Uterus (tissue), 4 donors: Measurements from ENCODE around the gene MS4A4E. TPM values are rescaled to one million over a fixed set of nuclear protein-coding genes. Genes with fewer than 3 reads are reported as not detected.

Experiments
- DNase-seq, 2 donors: peaks; one replicate each; pipeline ENCODE4 v3.0.0-alpha.2; 2019 to 2020
- H3K27ac ChIP-seq, 2 donors: fragments of 200-600 bp; sonication (generic); 1 replicate in 1 of 2; 2 replicates in 1 of 2; pipeline ENCODE4 v1.5.1; 2016 to 2018
- H3K27me3 ChIP-seq, 2 donors: fragments of 200-600 bp; sonication (generic); one replicate each; pipeline ENCODE4 v1.5.1; 2018 to 2019; ENCODE audit warnings: control low read depth in 1 of 2
- H3K36me3 ChIP-seq, 2 donors: fragments of 200-600 bp; sonication (generic); one replicate each; pipeline ENCODE4 v1.5.1; 2019; ENCODE audit warnings: control low read depth in 1 of 2
- H3K4me1 ChIP-seq, 2 donors: fragments of 200-600 bp; sonication (generic); one replicate each; pipeline ENCODE4 v1.5.1; 2018 to 2019; ENCODE audit warnings: control low read depth in 1 of 2
- H3K4me3 ChIP-seq, 2 donors: fragments of 200-600 bp; sonication (generic); 1 replicate in 1 of 2; 2 replicates in 1 of 2; pipeline ENCODE4 v1.5.1; 2018 to 2019; ENCODE audit warnings: mild to moderate bottlenecking in 1 of 2
- H3K9me3 ChIP-seq, 2 donors: fragments of 200-600 bp; sonication (generic); one replicate each; pipeline ENCODE4 v1.5.1; 2019; ENCODE audit warnings: control low read depth in 1 of 2
- POLR2A ChIP-seq, 2 donors: fragments of 450-650 bp; IDR thresholded peaks; one replicate each; pipeline ENCODE4 v1.6.1; 2016; ENCODE audit warnings: antibody characterized with exemption in 2 of 2, mild to moderate bottlenecking in 1 of 2, moderate library complexity in 1 of 2
- intact Hi-C: fragments of 100-400 bp; cut with DNase I; formaldehyde crosslinking; loops from one replicate; pipeline ENCODE4 v1.15.1; 2023; ENCODE audit warnings: low total_unique reads
- total RNA-seq, 4 donors: library from RNA; depleted of rRNA in 3 of 4; stranded (reverse); fragments of >200 nt in 3 of 4; gene quantifications; one replicate each; pipeline versions ENCODE4 v1.1.0 to v1.2.4, GENCODE V29; 2014 to 2023
- TF ChIP-seq, protein P1 (sequence below), 4 experiments: fragments of 200-600 bp in 2 of 4; fragments of 450-650 bp in 2 of 4; sonication (generic) in 2 of 4; IDR thresholded peaks; one replicate each; pipeline ENCODE4 v1.5.1; 2016 to 2019; ENCODE audit warnings: antibody characterized with exemption in 4 of 4, mild to moderate bottlenecking in 2 of 4, moderate library complexity in 1 of 4
- donor health status: DM: yes; HTN: yes; CAD: no.

Gene MS4A4E
- total RNA-seq, 4 donors from 2014 or later = 1.8 to 2.5 TPM; not detected in 2

DNA sequence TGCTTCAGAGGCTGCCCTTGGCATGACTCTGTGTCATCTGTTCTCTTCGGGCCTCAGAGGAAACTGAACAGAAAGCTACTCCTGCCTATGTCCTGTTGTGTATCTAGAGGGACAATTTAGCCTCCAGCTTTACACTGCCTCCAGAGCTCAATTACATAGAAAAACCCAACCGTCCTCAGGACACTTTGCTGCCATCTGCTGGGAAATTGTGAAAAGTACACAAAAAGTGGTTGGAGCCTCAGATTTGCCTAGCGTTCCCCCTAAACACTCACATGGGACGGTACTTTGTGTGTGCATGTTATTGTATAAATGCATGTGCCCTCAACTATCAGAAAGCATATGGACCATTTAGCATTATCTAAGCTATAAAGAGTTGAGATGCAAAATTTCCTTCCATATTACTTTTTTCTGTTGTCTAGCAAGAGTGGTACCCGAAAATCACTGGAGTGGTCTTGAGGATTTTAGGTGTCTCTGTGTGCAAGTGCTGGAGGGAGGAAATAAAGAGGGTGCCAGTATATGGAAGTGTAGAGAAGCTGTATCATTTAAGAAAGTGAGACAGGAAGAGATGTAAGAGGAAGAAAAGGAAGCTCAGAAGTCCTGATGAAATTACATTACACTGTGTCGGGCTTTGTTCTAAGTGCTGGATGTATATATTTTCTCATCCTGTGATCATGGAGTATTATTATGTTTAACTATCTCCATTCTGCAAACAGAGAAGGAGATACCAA is 8.7 kb upstream of the MS4A4E start:
- H3K4me1 ChIP-seq = no peaks in the 10 kb centered on the region
- intact Hi-C loops = no loop called here
- no peaks in the 10 kb centered on the region for H3K36me3 ChIP-seq
- H3K4me3 ChIP-seq = no peak overlapping the region
- no peaks in the 10 kb centered on the region for H3K27me3 ChIP-seq
- no peak for DNase-seq
- TF ChIP-seq, protein P1, sequence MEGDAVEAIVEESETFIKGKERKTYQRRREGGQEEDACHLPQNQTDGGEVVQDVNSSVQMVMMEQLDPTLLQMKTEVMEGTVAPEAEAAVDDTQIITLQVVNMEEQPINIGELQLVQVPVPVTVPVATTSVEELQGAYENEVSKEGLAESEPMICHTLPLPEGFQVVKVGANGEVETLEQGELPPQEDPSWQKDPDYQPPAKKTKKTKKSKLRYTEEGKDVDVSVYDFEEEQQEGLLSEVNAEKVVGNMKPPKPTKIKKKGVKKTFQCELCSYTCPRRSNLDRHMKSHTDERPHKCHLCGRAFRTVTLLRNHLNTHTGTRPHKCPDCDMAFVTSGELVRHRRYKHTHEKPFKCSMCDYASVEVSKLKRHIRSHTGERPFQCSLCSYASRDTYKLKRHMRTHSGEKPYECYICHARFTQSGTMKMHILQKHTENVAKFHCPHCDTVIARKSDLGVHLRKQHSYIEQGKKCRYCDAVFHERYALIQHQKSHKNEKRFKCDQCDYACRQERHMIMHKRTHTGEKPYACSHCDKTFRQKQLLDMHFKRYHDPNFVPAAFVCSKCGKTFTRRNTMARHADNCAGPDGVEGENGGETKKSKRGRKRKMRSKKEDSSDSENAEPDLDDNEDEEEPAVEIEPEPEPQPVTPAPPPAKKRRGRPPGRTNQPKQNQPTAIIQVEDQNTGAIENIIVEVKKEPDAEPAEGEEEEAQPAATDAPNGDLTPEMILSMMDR (IDR thresholded peaks at IDR 0.05) = peak; percentile 22 to 36 (median 28)
- no peak for TF ChIP-seq POLR2A (IDR thresholded peaks at IDR 0.05)
- H3K9me3 ChIP-seq = no peaks in the 10 kb centered on the region
- no peak overlapping the region for H3K27ac ChIP-seq

DNA sequence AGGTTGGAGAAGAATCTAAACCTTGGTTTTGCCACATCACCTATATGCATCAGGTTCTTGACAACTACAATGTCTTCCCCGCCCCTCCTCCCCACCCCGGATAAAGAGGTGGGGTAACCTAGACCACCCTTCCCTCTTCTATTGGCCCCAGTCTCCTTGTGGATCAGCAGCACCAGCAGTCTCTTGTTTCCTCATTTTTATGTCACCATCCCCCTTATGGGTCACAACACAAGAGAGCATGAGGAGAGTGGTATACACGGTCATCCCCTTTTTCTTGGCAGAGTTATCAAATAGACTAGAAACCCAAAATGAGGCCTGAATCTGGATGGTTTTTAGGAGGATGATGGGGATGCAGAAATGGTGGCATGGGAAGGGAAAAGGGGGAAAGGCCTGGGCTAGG is 1.2 kb downstream of the MS4A4E start:
- H3K4me1 ChIP-seq = no peaks in the 10 kb centered on the region
- no peak overlapping the region for H3K4me3 ChIP-seq
- no peak for DNase-seq
- H3K36me3 ChIP-seq = no peaks in the 10 kb centered on the region
- intact Hi-C loops = no loop called here
- no peaks in the 10 kb centered on the region for H3K9me3 ChIP-seq
- no peak overlapping the region for H3K27ac ChIP-seq
- peaks cover 0 to 5% of the 10 kb centered on the region in 2 donors for H3K27me3 ChIP-seq
- TF ChIP-seq, protein P1 (IDR thresholded peaks at IDR 0.05) = no peak
- TF ChIP-seq POLR2A (IDR thresholded peaks at IDR 0.05) = no peak

DNA sequence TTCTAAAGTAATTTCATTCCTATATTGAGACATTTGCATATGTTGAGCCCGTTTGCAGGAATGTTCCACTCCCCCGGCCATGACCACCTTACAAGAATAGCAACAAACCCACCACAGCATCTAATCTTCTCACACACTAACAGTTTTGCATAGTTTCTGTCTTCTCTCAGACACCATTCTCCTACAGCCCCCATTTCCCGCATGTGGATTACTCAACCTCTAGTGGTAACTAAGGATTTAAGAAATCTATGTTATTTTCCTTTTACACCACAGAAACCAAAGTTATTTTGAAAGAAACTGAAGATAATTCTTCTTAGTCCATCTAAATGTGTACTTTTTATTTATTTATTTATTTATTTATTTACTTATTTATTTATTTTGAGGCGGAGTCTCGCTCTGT is 2.3 kb downstream of the MS4A4E start:
- no peaks in the 10 kb centered on the region for H3K9me3 ChIP-seq
- intact Hi-C loops = no loop called here
- H3K4me1 ChIP-seq = no peaks in the 10 kb centered on the region
- DNase-seq = no peak
- H3K36me3 ChIP-seq = no peaks in the 10 kb centered on the region
- H3K27me3 ChIP-seq = peaks cover 0 to 5% of the 10 kb centered on the region in 2 donors
- H3K27ac ChIP-seq = no peak overlapping the region
- TF ChIP-seq POLR2A (IDR thresholded peaks at IDR 0.05) = no peak
- TF ChIP-seq, protein P1 (IDR thresholded peaks at IDR 0.05) = no peak
- H3K4me3 ChIP-seq = no peak overlapping the region

DNA sequence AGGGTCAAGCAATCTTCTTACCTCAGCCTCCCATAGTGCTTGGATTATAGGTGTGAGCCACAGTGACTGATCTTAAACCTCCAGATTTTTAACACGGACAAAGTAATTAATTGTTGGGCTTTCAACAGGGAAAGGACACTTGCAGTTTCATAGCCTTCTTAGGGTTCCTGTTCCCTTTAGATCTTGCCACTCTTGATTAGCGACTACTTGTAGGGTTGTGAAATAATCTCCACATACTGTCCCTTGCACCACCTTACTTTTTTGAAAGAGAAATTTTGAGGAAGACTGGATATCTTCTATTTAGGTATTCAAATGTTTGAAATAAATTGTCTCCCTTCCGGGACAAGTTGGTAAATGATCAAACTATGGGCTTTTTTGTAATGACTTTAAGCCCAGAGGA is 7.6 kb downstream of the MS4A4E start:
- intact Hi-C loops = no loop called here
- no peak for TF ChIP-seq POLR2A (IDR thresholded peaks at IDR 0.05)
- TF ChIP-seq, protein P1 (IDR thresholded peaks at IDR 0.05) = no peak
- no peaks in the 10 kb centered on the region for H3K4me1 ChIP-seq
- H3K36me3 ChIP-seq = no peaks in the 10 kb centered on the region
- no peak for DNase-seq
- H3K9me3 ChIP-seq = no peaks in the 10 kb centered on the region
- H3K4me3 ChIP-seq = no peak overlapping the region
- H3K27me3 ChIP-seq = peaks cover 0 to 5% of the 10 kb centered on the region in 2 donors
- no peak overlapping the region for H3K27ac ChIP-seq

DNA sequence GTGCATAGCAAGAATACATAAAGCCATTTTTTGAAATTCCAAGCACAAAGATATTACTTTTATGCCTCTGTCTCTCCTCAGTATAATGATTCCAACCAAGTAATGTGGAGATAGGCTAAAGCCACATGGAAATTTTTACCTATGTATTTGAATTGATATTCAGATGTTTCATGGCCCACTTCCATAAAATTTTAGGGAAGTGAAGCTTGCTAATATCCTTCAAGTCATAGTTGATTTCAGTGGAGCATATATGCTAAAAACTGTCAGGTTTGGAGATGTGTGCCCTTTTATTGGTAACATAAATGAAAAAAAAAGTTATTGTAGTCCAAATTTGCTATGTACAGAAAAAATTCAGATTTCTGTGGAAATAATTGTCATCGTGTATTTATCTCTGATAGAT is 12.3 kb downstream of the MS4A4E start:
- no peak overlapping the region for H3K27ac ChIP-seq
- no peaks in the 10 kb centered on the region for H3K4me1 ChIP-seq
- TF ChIP-seq POLR2A (IDR thresholded peaks at IDR 0.05) = no peak
- TF ChIP-seq, protein P1 (IDR thresholded peaks at IDR 0.05) = no peak
- no peaks in the 10 kb centered on the region for H3K9me3 ChIP-seq
- no peaks in the 10 kb centered on the region for H3K27me3 ChIP-seq
- no peak overlapping the region for H3K4me3 ChIP-seq
- no peak for DNase-seq
- H3K36me3 ChIP-seq = no peaks in the 10 kb centered on the region
- intact Hi-C loops = no loop called here
